Duodenal mucosa (tissue), 2 donors: ENCODE data around the gene DDX4.
"Not testable (repeated sequence)": the region's sequence is repeated elsewhere in the genome, so short reads cannot be mapped to it uniquely, and the experiment has no call there.

Experiments
- H3K27ac ChIP-seq: one replicate; pipeline ENCODE4 v1.7.0; 2013; ENCODE audit warnings: low read depth, low read length
- H3K27me3 ChIP-seq, 2 donors: one replicate each; pipeline ENCODE4 v1.7.0; 2013; ENCODE audit warnings: low read length in 2 of 2, control low read depth in 1 of 2; ENCODE audit not compliant: insufficient read depth in 2 of 2, control insufficient read depth in 1 of 2
- H3K36me3 ChIP-seq, 2 donors: one replicate each; pipeline ENCODE4 v1.7.0; 2013; ENCODE audit warnings: low read length in 2 of 2, control low read depth in 1 of 2; ENCODE audit not compliant: insufficient read depth in 2 of 2, control insufficient read depth in 1 of 2
- H3K4me1 ChIP-seq, 2 donors: one replicate each; pipeline ENCODE4 v1.7.0; 2013; ENCODE audit warnings: low read length in 2 of 2, control low read depth in 1 of 2; ENCODE audit not compliant: insufficient read depth in 2 of 2, control insufficient read depth in 1 of 2
- H3K4me3 ChIP-seq, 2 donors: one replicate each; pipeline ENCODE4 v1.7.0; 2013; ENCODE audit warnings: low read length in 2 of 2, low read depth in 1 of 2
- H3K9ac ChIP-seq, 2 donors: one replicate each; pipeline ENCODE4 v1.7.0; 2013; ENCODE audit warnings: low read length in 2 of 2, low read depth in 1 of 2
- H3K9me3 ChIP-seq, 2 donors: one replicate each; pipeline ENCODE4 v1.7.0; 2013; ENCODE audit warnings: low read length in 2 of 2, control low read depth in 1 of 2; ENCODE audit not compliant: control insufficient read depth in 1 of 2

DDX4 gene

GRCh38 chr5:55758714-55759113, 20.9 kb downstream of the DDX4 start:
- no peaks in the 10 kb centered on the region for H3K36me3 ChIP-seq
- H3K4me1 ChIP-seq, result no peaks in the 10 kb centered on the region
- H3K4me3 ChIP-seq, result no peak overlapping the region
- no peaks in the 10 kb centered on the region for H3K9me3 ChIP-seq
- no peaks in the 10 kb centered on the region for H3K27me3 ChIP-seq
- no peak overlapping the region for H3K9ac ChIP-seq
- H3K27ac ChIP-seq, result no peak overlapping the region

GRCh38 chr5:55761721-55762120, 23.9 kb downstream of the DDX4 start:
- not testable (repeated sequence) for H3K27ac ChIP-seq, H3K36me3 ChIP-seq, H3K27me3 ChIP-seq, H3K9ac ChIP-seq, H3K4me1 ChIP-seq, H3K9me3 ChIP-seq, H3K4me3 ChIP-seq

- H3K36me3 ChIP-seq, result no peaks in the 10 kb centered on the region
- no peak overlapping the region for H3K4me3 ChIP-seq
- no peaks in the 10 kb centered on the region for H3K9me3 ChIP-seq
- H3K27me3 ChIP-seq, result no peaks in the 10 kb centered on the region
- H3K4me1 ChIP-seq, result no peaks in the 10 kb centered on the region
- no peak overlapping the region for H3K27ac ChIP-seq
- no peak overlapping the region for H3K9ac ChIP-seq
Measured at GRCh38 chr5:55763746-55764420, 26.0 kb downstream of the DDX4 start.

GRCh38 chr5:55768279-55768678, 30.4 kb downstream of the DDX4 start:
- Histone ChIP-seq H3K4me1 (no peaks in the 10 kb centered on the region), H3K27me3 (no peaks in the 10 kb centered on the region)

GRCh38 chr5:55771175-55771655, 33.4 kb downstream of the DDX4 start:
- H3K9me3 ChIP-seq, result no peaks in the 10 kb centered on the region
- H3K4me3 ChIP-seq, result no peak overlapping the region
- no peak overlapping the region for H3K9ac ChIP-seq
- no peaks in the 10 kb centered on the region for H3K36me3 ChIP-seq
- H3K4me1 ChIP-seq, result no peaks in the 10 kb centered on the region
- H3K27me3 ChIP-seq, result no peaks in the 10 kb centered on the region
- no peak overlapping the region for H3K27ac ChIP-seq

More at GRCh38 chr5:55768279-55768678, 30.4 kb downstream of the DDX4 start:
- no peak overlapping the region for H3K27ac ChIP-seq
- H3K36me3 ChIP-seq, result no peaks in the 10 kb centered on the region
- H3K9me3 ChIP-seq, result no peaks in the 10 kb centered on the region
- H3K4me3 ChIP-seq, result no peak overlapping the region
- H3K9ac ChIP-seq, result no peak overlapping the region

- Histone ChIP-seq H3K27me3 (no peaks in the 10 kb centered on the region), H3K27ac (no peak overlapping the region), H3K9me3 (no peaks in the 10 kb centered on the region), H3K9ac (no peak overlapping the region), H3K4me3 (no peak overlapping the region), H3K36me3 (no peaks in the 10 kb centered on the region), H3K4me1 (no peaks in the 10 kb centered on the region)
Measured at GRCh38 chr5:55773057-55773456, 35.2 kb downstream of the DDX4 start.

GRCh38 chr5:55777332-55777731, 39.5 kb downstream of the DDX4 start:
- no peak overlapping the region for H3K9ac ChIP-seq
- no peaks in the 10 kb centered on the region for H3K27me3 ChIP-seq
- no peak overlapping the region for H3K4me3 ChIP-seq
- H3K36me3 ChIP-seq, result no peaks in the 10 kb centered on the region
- H3K27ac ChIP-seq, result no peak overlapping the region
- no peaks in the 10 kb centered on the region for H3K4me1 ChIP-seq
- H3K9me3 ChIP-seq, result no peaks in the 10 kb centered on the region

- no peak overlapping the region for H3K9ac ChIP-seq
- no peak overlapping the region for H3K4me3 ChIP-seq
- H3K27ac ChIP-seq, result no peak overlapping the region
- H3K27me3 ChIP-seq, result no peaks in the 10 kb centered on the region
- no peaks in the 10 kb centered on the region for H3K9me3 ChIP-seq
- no peaks in the 10 kb centered on the region for H3K4me1 ChIP-seq
- no peaks in the 10 kb centered on the region for H3K36me3 ChIP-seq
Measured at GRCh38 chr5:55800924-55801323, 63.1 kb downstream of the DDX4 start.

GRCh38 chr5:55808814-55809213, 71.0 kb downstream of the DDX4 start:
- H3K4me1 ChIP-seq, H3K4me3 ChIP-seq, H3K27me3 ChIP-seq, H3K36me3 ChIP-seq, H3K9me3 ChIP-seq, H3K9ac ChIP-seq, H3K27ac ChIP-seq: not testable (repeated sequence)

- H3K36me3 ChIP-seq, H3K9me3 ChIP-seq, H3K4me3 ChIP-seq, H3K4me1 ChIP-seq, H3K9ac ChIP-seq, H3K27ac ChIP-seq, H3K27me3 ChIP-seq: not testable (repeated sequence)
Measured at GRCh38 chr5:55815939-55816338, 78.1 kb downstream of the DDX4 start.

- Histone ChIP-seq H3K4me3 (no peak overlapping the region), H3K27me3 (peaks cover 8 to 14% of the 10 kb centered on the region in 2 donors), H3K4me1 (no peaks in the 10 kb centered on the region), H3K36me3 (no peaks in the 10 kb centered on the region), H3K9me3 (no peaks in the 10 kb centered on the region), H3K9ac (no peak overlapping the region), H3K27ac (no peak overlapping the region)
Measured at GRCh38 chr5:55816342-55816741, 78.5 kb downstream of the DDX4 start.
